Activated CD4-positive, alpha-beta memory T cell treated with anti-CD3 and anti-CD28 coated beads for 36 hours (primary cell): ENCODE results near the gene PDE8A. TPM values are rescaled to one million over a fixed set of nuclear protein-coding genes. Genes with fewer than 3 reads are reported as not detected.
A peak's percentile ranks its signal among the peaks of the same experiment; 100 is the strongest.
"Not testable (repeated sequence)": the region's sequence is repeated elsewhere in the genome, so short reads cannot be mapped to it uniquely, and the experiment has no call there.

Experiments used
- CTCF ChIA-PET: fragments of 350-600 bp; sonication (Branson Sonifier 250); formaldehyde crosslinking; loops from one replicate; lab custom pipeline; 2021; ENCODE audit warnings: antibody characterized with exemption, inconsistent platforms; lab: Charles Lee
- POLR2A ChIA-PET: fragments of 350-600 bp; sonication (Branson Sonifier 250); formaldehyde crosslinking; loops from one replicate; lab custom pipeline; 2021; ENCODE audit warnings: antibody characterized with exemption; lab: Charles Lee
- DNase-seq: peaks from one replicate; pipeline ENCODE4 v3.0.0-alpha.2; 2020
- H3K27ac Mint-ChIP-seq: one replicate; pipeline ENCODE4 v1.8.0; 2021; ENCODE audit warnings: mixed read lengths
- H3K27me3 Mint-ChIP-seq: one replicate; pipeline ENCODE4 v1.8.0; 2021; ENCODE audit warnings: mixed read lengths
- H3K36me3 Mint-ChIP-seq: one replicate; pipeline ENCODE4 v1.8.0; 2021; ENCODE audit warnings: mixed read lengths
- H3K4me1 Mint-ChIP-seq: one replicate; pipeline ENCODE4 v1.8.0; 2021; ENCODE audit warnings: low read depth, mixed read lengths
- H3K4me3 Mint-ChIP-seq: one replicate; pipeline ENCODE4 v1.8.0; 2021; ENCODE audit warnings: mild to moderate bottlenecking, mixed read lengths
- H3K9me3 Mint-ChIP-seq: one replicate; pipeline ENCODE4 v1.8.0; 2021; ENCODE audit warnings: mixed read lengths
- intact Hi-C: fragments of 100-400 bp; cut with micrococcal nuclease; formaldehyde crosslinking; loops from one replicate; pipeline ENCODE4 v1.15.1; 2023
- total RNA-seq, 2 experiments: library from RNA; stranded (reverse); gene quantifications; one replicate each; pipeline ENCODE4 v1.2.3, GENCODE V29; 2021

The PDE8A gene
- total RNA-seq, 2 experiments from 2014 or later, result 20.8 to 21.2 TPM

- Mint-ChIP-seq H3K27ac (no peak overlapping the region), H3K4me1 (peaks cover 54% of the 10 kb centered on the region), H3K9me3 (no peaks in the 10 kb centered on the region), H3K27me3 (no peaks in the 10 kb centered on the region), H3K4me3 (peak overlapping the region; percentile 96), H3K36me3 (peaks cover 2% of the 10 kb centered on the region)
- ChIA-PET CTCF (interaction anchor here (0.9 to 1.0 kb wide), 2 partner anchors 9 to 61 kb away, joined by 3 to 4 read pairs; no protein-coding TSS in a partner anchor), POLR2A (interaction anchor here (3.9 kb wide), 1 partner anchor 8 kb away, joined by 21 read pairs; no protein-coding TSS in a partner anchor)
- intact Hi-C loops, result loop anchor here (5.0 to 10.0 kb wide), 7 partner anchors 221 to 814 kb away; partner anchors contain the start of genes AKAP13 and ZNF592
- DNase-seq, result no peak
These were observed 1.6 kb downstream of the PDE8A start for GRCh38 chr15:84983294-84983693.

- intact Hi-C loops, result loop anchor here (5.0 to 10.0 kb wide), 7 partner anchors 221 to 814 kb away; partner anchors contain the start of genes AKAP13 and ZNF592
- H3K4me1 Mint-ChIP-seq, result peaks cover 59% of the 10 kb centered on the region
- no peak overlapping the region for H3K27ac Mint-ChIP-seq
- peak overlapping the region; percentile 96 for H3K4me3 Mint-ChIP-seq
- H3K27me3 Mint-ChIP-seq, result no peaks in the 10 kb centered on the region
- CTCF ChIA-PET, result interaction anchor here (0.9 to 1.0 kb wide), 2 partner anchors 8 to 60 kb away, joined by 3 to 4 read pairs; no protein-coding TSS in a partner anchor
- peaks cover 2% of the 10 kb centered on the region for H3K36me3 Mint-ChIP-seq
- POLR2A ChIA-PET, result interaction anchor here (3.9 kb wide), 1 partner anchor 8 kb away, joined by 21 read pairs; no protein-coding TSS in a partner anchor
- no peak for DNase-seq
- no peaks in the 10 kb centered on the region for H3K9me3 Mint-ChIP-seq
These were observed 2.1 kb downstream of the PDE8A start for GRCh38 chr15:84983711-84984110.

- intact Hi-C loops, result loop anchor here (10.0 kb wide), 3 partner anchors 400 to 720 kb away; partner anchors contain the start of gene AKAP13
- Mint-ChIP-seq H3K4me3 (no peak overlapping the region), H3K27me3 (no peaks in the 10 kb centered on the region), H3K36me3 (peaks cover 2% of the 10 kb centered on the region), H3K27ac (peak overlapping the region; percentile 28), H3K4me1 (peaks cover 62% of the 10 kb centered on the region), H3K9me3 (no peaks in the 10 kb centered on the region)
- ChIA-PET POLR2A (no interaction called here), CTCF (no interaction called here)
- no peak for DNase-seq
These were observed 3.5 kb downstream of the PDE8A start for GRCh38 chr15:84985158-84985557.

GRCh38 chr15:84987351-84987750, 5.7 kb downstream of the PDE8A start:
- not testable (repeated sequence) for H3K27me3 Mint-ChIP-seq, H3K27ac Mint-ChIP-seq, H3K4me3 Mint-ChIP-seq, H3K36me3 Mint-ChIP-seq, DNase-seq, H3K9me3 Mint-ChIP-seq
- intact Hi-C loops, result loop anchor here (10.0 kb wide), 3 partner anchors 397 to 717 kb away; partner anchors contain the start of gene AKAP13
- ChIA-PET POLR2A (interaction anchor here (1.0 kb wide), 1 partner anchor 35 kb away, joined by 3 read pairs; no protein-coding TSS in a partner anchor), CTCF (interaction anchor here (1.0 kb wide), 1 partner anchor 416 kb away, joined by 3 read pairs; no protein-coding TSS in a partner anchor)
- H3K4me1 Mint-ChIP-seq, result peaks cover 82% of the 10 kb centered on the region

GRCh38 chr15:84987949-84988624, 6.4 kb downstream of the PDE8A start:
- CTCF ChIA-PET, result interaction anchor here (1.0 to 1.7 kb wide), 5 partner anchors 56 to 417 kb away, joined by 3 to 5 read pairs (median 3); no protein-coding TSS in a partner anchor
- Mint-ChIP-seq H3K27me3 (no peaks in the 10 kb centered on the region), H3K27ac (peak overlapping the region; percentile 78), H3K4me3 (no peak overlapping the region), H3K4me1 (peaks cover 86% of the 10 kb centered on the region), H3K36me3 (no peaks in the 10 kb centered on the region), H3K9me3 (no peaks in the 10 kb centered on the region)
- intact Hi-C loops, result loop anchor here (2.0 to 10.0 kb wide), 4 partner anchors 43 to 717 kb away; partner anchors contain the start of gene AKAP13
- no peak for DNase-seq
- POLR2A ChIA-PET, result interaction anchor here (1.0 to 1.5 kb wide), 2 partner anchors 10 to 34 kb away, joined by 3 read pairs; no protein-coding TSS in a partner anchor

GRCh38 chr15:84988909-84989644, 7.4 kb downstream of the PDE8A start:
- no peaks in the 10 kb centered on the region for H3K27me3 Mint-ChIP-seq
- no peak for DNase-seq
- H3K4me3 Mint-ChIP-seq, result no peak overlapping the region
- ChIA-PET CTCF (interaction anchor here (1.0 to 1.7 kb wide), 4 partner anchors 55 to 391 kb away, joined by 3 to 5 read pairs (median 4); no protein-coding TSS in a partner anchor), POLR2A (interaction anchor here (1.5 kb wide), 1 partner anchor 10 kb away, joined by 3 read pairs; no protein-coding TSS in a partner anchor)
- no peaks in the 10 kb centered on the region for H3K36me3 Mint-ChIP-seq
- no peaks in the 10 kb centered on the region for H3K9me3 Mint-ChIP-seq
- peaks cover 79% of the 10 kb centered on the region for H3K4me1 Mint-ChIP-seq
- intact Hi-C loops, result loop anchor here (2.0 to 10.0 kb wide), 4 partner anchors 42 to 716 kb away; partner anchors contain the start of gene AKAP13
- peak overlapping the region; percentile 78 for H3K27ac Mint-ChIP-seq

GRCh38 chr15:84990507-84990906, 8.9 kb downstream of the PDE8A start:
- no peak for DNase-seq
- H3K36me3 Mint-ChIP-seq, result no peaks in the 10 kb centered on the region
- peaks cover 67% of the 10 kb centered on the region for H3K4me1 Mint-ChIP-seq
- H3K27me3 Mint-ChIP-seq, result no peaks in the 10 kb centered on the region
- H3K9me3 Mint-ChIP-seq, result no peaks in the 10 kb centered on the region
- H3K27ac Mint-ChIP-seq, result no peak overlapping the region
- ChIA-PET POLR2A (interaction anchor here (3.0 kb wide), 1 partner anchor 9 kb away, joined by 21 read pairs; the partner anchor contains the start of gene PDE8A), CTCF (interaction anchor here (1.1 kb wide), 1 partner anchor 10 kb away, joined by 3 read pairs; no protein-coding TSS in a partner anchor)
- intact Hi-C loops, result loop anchor here (5.0 kb wide), 1 partner anchor 388 kb away; the partner anchor contains the start of gene ZSCAN2
- no peak overlapping the region for H3K4me3 Mint-ChIP-seq

GRCh38 chr15:84991014-84991712, 9.5 kb downstream of the PDE8A start:
- Mint-ChIP-seq H3K27ac (no peak overlapping the region), H3K9me3 (no peaks in the 10 kb centered on the region), H3K4me1 (peaks cover 63% of the 10 kb centered on the region), H3K4me3 (no peak overlapping the region), H3K27me3 (no peaks in the 10 kb centered on the region), H3K36me3 (no peaks in the 10 kb centered on the region)
- ChIA-PET POLR2A (interaction anchor here (3.0 kb wide), 1 partner anchor 9 kb away, joined by 21 read pairs; the partner anchor contains the start of gene PDE8A), CTCF (interaction anchor here (1.1 to 1.2 kb wide), 2 partner anchors 8 to 11 kb away, joined by 3 to 4 read pairs; no protein-coding TSS in a partner anchor)
- intact Hi-C loops, result loop anchor here (5.0 kb wide), 1 partner anchor 389 kb away; the partner anchor contains the start of gene ZSCAN2
- DNase-seq, result no peak

GRCh38 chr15:84992157-84992944, 10.7 kb downstream of the PDE8A start:
- Mint-ChIP-seq H3K4me3 (no peak overlapping the region), H3K36me3 (no peaks in the 10 kb centered on the region), H3K27ac (peak overlapping the region; percentile 62), H3K9me3 (no peaks in the 10 kb centered on the region), H3K27me3 (no peaks in the 10 kb centered on the region), H3K4me1 (peaks cover 54% of the 10 kb centered on the region)
- intact Hi-C loops, result loop anchor here (1.0 to 5.0 kb wide), 2 partner anchors 10 to 390 kb away; partner anchors contain the start of gene ZSCAN2
- ChIA-PET POLR2A (interaction anchor here (1.0 to 3.0 kb wide), 2 partner anchors 11 to 39 kb away, joined by 4 to 21 read pairs; partner anchors contain the start of gene PDE8A), CTCF (interaction anchor here (1.2 kb wide), 1 partner anchor 9 kb away, joined by 4 read pairs; no protein-coding TSS in a partner anchor)
- DNase-seq, result peak; percentile 74

- Mint-ChIP-seq H3K27ac (no peak overlapping the region), H3K4me1 (peaks cover 37% of the 10 kb centered on the region), H3K9me3 (no peaks in the 10 kb centered on the region), H3K4me3 (no peak overlapping the region), H3K36me3 (no peaks in the 10 kb centered on the region), H3K27me3 (no peaks in the 10 kb centered on the region)
- intact Hi-C loops, result no loop called here
- POLR2A ChIA-PET, result no interaction called here
- CTCF ChIA-PET, result no interaction called here
- DNase-seq, result no peak
These were observed 14.4 kb downstream of the PDE8A start for GRCh38 chr15:84996055-84996454.
